Astrocyte of the cerebellum (primary cell): Measurements from ENCODE around the gene H6PD.

ENCODE experiments used
- DNase-seq: peaks from one replicate; pipeline ENCODE4 v3.0.0-alpha.2; 2011; ENCODE audit warnings: low read depth
- H3K4me3 ChIP-seq: 2 replicates; pipeline ENCODE4 v1.5.1; 2011; ENCODE audit warnings: mild to moderate bottlenecking, low read depth, low read length, moderate library complexity
- CTCF ChIP-seq: IDR thresholded peaks from 2 replicates; pipeline ENCODE4 v1.5.1; 2012; ENCODE audit warnings: low read length, low read depth, moderate library complexity, mild to moderate bottlenecking; ENCODE audit errors: missing control alignments
- in situ Hi-C: cut with HindIII; loops from 2 replicates; pipeline ENCODE4 v1.10.0; 2017; ENCODE audit warnings: low sequenced_read_pairs

H6PD gene

GRCh38 chr1:9198538-9199361, 35.8 kb upstream of the H6PD start:
- peak overlapping the region; percentile 21 for H3K4me3 ChIP-seq
- in situ Hi-C loops, result no loop called here
- peak; percentile 33 for TF ChIP-seq CTCF
- no peak for DNase-seq

GRCh38 chr1:9200441-9200840, 34.1 kb upstream of the H6PD start:
- no peak for TF ChIP-seq CTCF
- in situ Hi-C loops, result no loop called here
- DNase-seq, result no peak
- H3K4me3 ChIP-seq, result no peak overlapping the region

- peak overlapping the region; percentile 49 for H3K4me3 ChIP-seq
- no peak for TF ChIP-seq CTCF
- DNase-seq, result peak; percentile 57
- in situ Hi-C loops, result no loop called here
Observed at GRCh38 chr1:9201401-9202239, 33.0 kb upstream of the H6PD start.

- no peak for DNase-seq
- no peak for TF ChIP-seq CTCF
- in situ Hi-C loops, result no loop called here
- peak overlapping the region; percentile 49 for H3K4me3 ChIP-seq
Observed at GRCh38 chr1:9202240-9202870, 32.2 kb upstream of the H6PD start.

- in situ Hi-C loops, result no loop called here
- DNase-seq, result no peak
- H3K4me3 ChIP-seq, result no peak overlapping the region
- TF ChIP-seq CTCF, result no peak
Observed at GRCh38 chr1:9203511-9203982, 31.0 kb upstream of the H6PD start.

GRCh38 chr1:9204156-9204720, 30.3 kb upstream of the H6PD start:
- DNase-seq, result no peak
- in situ Hi-C loops, result no loop called here
- TF ChIP-seq CTCF, result no peak
- no peak overlapping the region for H3K4me3 ChIP-seq
